Activated CD8-positive, alpha-beta memory T cell treated with anti-CD3 and anti-CD28 coated beads for 1 hour (primary cell): ENCODE results near the gene KDM8.
"Not testable (repeated sequence)": the region's sequence is repeated elsewhere in the genome, so short reads cannot be mapped to it uniquely, and the experiment has no call there.

Source experiments
- DNase-seq, 2 donors: peaks; one replicate each; pipeline ENCODE4 v3.0.0-alpha.2; 2020; ENCODE audit warnings: low read depth in 1 of 2; ENCODE audit errors: extremely low read depth in 1 of 2

KDM8 gene

GRCh38 chr16:27190316-27190871 is 12.9 kb upstream of the KDM8 start:
- no peak for DNase-seq

- DNase-seq = no peak
These were observed 11.9 kb upstream of the KDM8 start for GRCh38 chr16:27191352-27191924.

GRCh38 chr16:27193300-27193990 is 9.9 kb upstream of the KDM8 start:
- no peak for DNase-seq

- DNase-seq = no peak
These were observed 8.1 kb upstream of the KDM8 start for GRCh38 chr16:27195076-27195741.

GRCh38 chr16:27195941-27196595 is 7.3 kb upstream of the KDM8 start:
- peak in 1 of 2 donors; percentile 6 for DNase-seq

GRCh38 chr16:27197004-27197403 is 6.3 kb upstream of the KDM8 start:
- DNase-seq = no peak

GRCh38 chr16:27198451-27199234 is 4.7 kb upstream of the KDM8 start:
- DNase-seq = no peak

GRCh38 chr16:27199235-27199586 is 4.1 kb upstream of the KDM8 start:
- no peak for DNase-seq

GRCh38 chr16:27199736-27200135 is 3.6 kb upstream of the KDM8 start:
- DNase-seq = no peak

GRCh38 chr16:27200914-27201313 is 2.4 kb upstream of the KDM8 start:
- DNase-seq = not testable (repeated sequence)

GRCh38 chr16:27202923-27203506 is 311 bp upstream of the KDM8 start:
- peak; percentile 74 to 81 for DNase-seq

GRCh38 chr16:27204312-27204915 is 1.1 kb downstream of the KDM8 start:
- DNase-seq = no peak

GRCh38 chr16:27205423-27206065 is 2.2 kb downstream of the KDM8 start:
- DNase-seq = no peak

GRCh38 chr16:27207121-27207520 is 3.8 kb downstream of the KDM8 start:
- not testable (repeated sequence) for DNase-seq

GRCh38 chr16:27208081-27208680 is 4.9 kb downstream of the KDM8 start:
- no peak for DNase-seq

- no peak for DNase-seq
These were observed 5.5 kb downstream of the KDM8 start for GRCh38 chr16:27208796-27209195.

- DNase-seq = no peak
These were observed 6.3 kb downstream of the KDM8 start for GRCh38 chr16:27209591-27209990.

GRCh38 chr16:27210174-27210573 is 6.8 kb downstream of the KDM8 start:
- no peak for DNase-seq

GRCh38 chr16:27211026-27211425 is 7.7 kb downstream of the KDM8 start:
- DNase-seq = no peak
